Gastroesophageal sphincter (tissue), 4 donors: ENCODE data around the gene HS3ST2. TPM values are rescaled to one million over a fixed set of nuclear protein-coding genes. Genes with fewer than 3 reads are reported as not detected.

Source experiments
- ATAC-seq: fragments of 150-250 bp; one replicate; pipeline ENCODE4 v1.9.1; 2016; ENCODE audit warnings: mild to moderate bottlenecking, moderate library complexity
- H3K27ac ChIP-seq, 4 donors: fragments of 200-600 bp; sonication (generic) in 3 of 4; 1 replicate in 3 of 4; 2 replicates in 1 of 4; pipeline ENCODE4 v1.5.1; 2016 to 2019
- H3K27me3 ChIP-seq: fragments of 200-600 bp; sonication (generic); one replicate; pipeline ENCODE4 v1.5.1; 2019
- H3K36me3 ChIP-seq, 2 donors: fragments of 200-600 bp; sonication (generic); one replicate each; pipeline ENCODE4 v1.5.1; 2019; ENCODE audit warnings: control low read depth in 1 of 2
- H3K4me1 ChIP-seq, 3 donors: fragments of 200-600 bp; sonication (generic); 1 replicate in 2 of 3; 2 replicates in 1 of 3; pipeline ENCODE4 v1.5.1; 2016 to 2019; ENCODE audit warnings: control low read depth in 2 of 3
- H3K4me3 ChIP-seq, 2 donors: fragments of 200-600 bp; sonication (generic); one replicate each; pipeline ENCODE4 v1.5.1; 2019; ENCODE audit warnings: mild to moderate bottlenecking in 1 of 2, moderate library complexity in 1 of 2
- H3K9me3 ChIP-seq, 3 donors: fragments of 200-600 bp; sonication (generic); one replicate each; pipeline ENCODE4 v1.5.1; 2017 to 2019; ENCODE audit warnings: control low read depth in 2 of 3
- CTCF ChIP-seq, 4 experiments: fragments of 200-600 bp in 2 of 4; fragments of 450-650 bp in 2 of 4; sonication (generic) in 1 of 4; IDR thresholded peaks; one replicate each; pipeline ENCODE4 v1.5.1; 2017 to 2019; ENCODE audit warnings: antibody characterized with exemption in 4 of 4, mild to moderate bottlenecking in 2 of 4, moderate library complexity in 2 of 4
- EP300 ChIP-seq: sonication (generic); formaldehyde crosslinking; IDR thresholded peaks from one replicate; pipeline ENCODE4 v1.6.1; 2017; ENCODE audit warnings: antibody characterized with exemption, mild to moderate bottlenecking
- POLR2A ChIP-seq, 2 donors: fragments of 450-650 bp; IDR thresholded peaks; one replicate each; pipeline ENCODE4 v1.6.1; 2017; ENCODE audit warnings: antibody characterized with exemption in 2 of 2, mild to moderate bottlenecking in 2 of 2, moderate library complexity in 1 of 2
- POLR2AphosphoS5 ChIP-seq: sonication (generic); formaldehyde crosslinking; IDR thresholded peaks from one replicate; pipeline ENCODE4 v1.6.1; 2017; ENCODE audit warnings: antibody characterized with exemption
- WGBS, 2 donors: methylation state at CpG; one replicate each; pipeline ENCODE4 v1.1.5; 2018; ENCODE audit warnings: low coverage in 1 of 2; 5-methylcytosine and 5-hydroxymethylcytosine counted together
- total RNA-seq, 4 donors: library from RNA; depleted of rRNA; stranded (reverse); fragments of >200 nt; gene quantifications; one replicate each; pipeline ENCODE4 v1.1.0, GENCODE V29; 2016

HS3ST2 gene
- total RNA-seq, 4 donors from 2014 or later, result 0.66 to 2.0 (median 1.7) TPM

GRCh38 chr16:22844416-22844815 lies 30.5 kb downstream of the HS3ST2 start:
- no peak for TF ChIP-seq POLR2AphosphoS5
- TF ChIP-seq CTCF (IDR thresholded peaks at IDR 0.05), result no peak
- TF ChIP-seq EP300, result no peak
- no peak for TF ChIP-seq POLR2A (IDR thresholded peaks at IDR 0.05)

GRCh38 chr16:22847100-22847499 lies 33.1 kb downstream of the HS3ST2 start:
- no peaks in the 10 kb centered on the region for H3K4me1 ChIP-seq
- no peak for ATAC-seq
- H3K36me3 ChIP-seq, result no peaks in the 10 kb centered on the region
- TF ChIP-seq POLR2AphosphoS5 (no peak), EP300 (no peak), CTCF (IDR thresholded peaks at IDR 0.05) (no peak), POLR2A (IDR thresholded peaks at IDR 0.05) (no peak)
- no peaks in the 10 kb centered on the region for H3K9me3 ChIP-seq
- H3K27ac ChIP-seq, result no peak overlapping the region
- peaks cover 32% of the 10 kb centered on the region for H3K27me3 ChIP-seq
- WGBS, 2 donors, result 71 to 79% methylated on average over 3 of the region's 3 CpGs
- no peak overlapping the region for H3K4me3 ChIP-seq

More at GRCh38 chr16:22844416-22844815, 30.5 kb downstream of the HS3ST2 start:
- Histone ChIP-seq H3K9me3 (no peaks in the 10 kb centered on the region), H3K36me3 (no peaks in the 10 kb centered on the region), H3K4me3 (no peak overlapping the region), H3K4me1 (no peaks in the 10 kb centered on the region), H3K27ac (no peak overlapping the region), H3K27me3 (peaks cover 33% of the 10 kb centered on the region)
- no peak for ATAC-seq
- WGBS, 2 donors, result 46 to 92% methylated on average over 2 to 3 of the region's 3 CpGs

- 79 to 94% methylated on average over 2 of the region's 2 CpGs for WGBS, 2 donors
- ATAC-seq, result no peak
- Histone ChIP-seq H3K36me3 (no peaks in the 10 kb centered on the region), H3K4me1 (no peaks in the 10 kb centered on the region), H3K9me3 (no peaks in the 10 kb centered on the region), H3K4me3 (no peak overlapping the region), H3K27ac (no peak overlapping the region), H3K27me3 (peaks cover 28% of the 10 kb centered on the region)
- TF ChIP-seq CTCF (IDR thresholded peaks at IDR 0.05), result no peak
- TF ChIP-seq POLR2A (IDR thresholded peaks at IDR 0.05), result no peak
- TF ChIP-seq EP300, result no peak
- no peak for TF ChIP-seq POLR2AphosphoS5
These were observed 33.7 kb downstream of the HS3ST2 start for GRCh38 chr16:22847690-22848089.

GRCh38 chr16:22848451-22848850 lies 34.5 kb downstream of the HS3ST2 start:
- Histone ChIP-seq H3K27me3 (peaks cover 20% of the 10 kb centered on the region), H3K27ac (no peak overlapping the region), H3K36me3 (no peaks in the 10 kb centered on the region), H3K4me3 (no peak overlapping the region), H3K9me3 (no peaks in the 10 kb centered on the region), H3K4me1 (no peaks in the 10 kb centered on the region)
- 43 to 48% methylated on average over 4 of the region's 4 CpGs for WGBS, 2 donors
- TF ChIP-seq POLR2A (IDR thresholded peaks at IDR 0.05), result no peak
- TF ChIP-seq CTCF (IDR thresholded peaks at IDR 0.05), result no peak
- TF ChIP-seq EP300, result no peak
- TF ChIP-seq POLR2AphosphoS5, result no peak
- no peak for ATAC-seq

GRCh38 chr16:22849517-22849916 lies 35.6 kb downstream of the HS3ST2 start:
- H3K9me3 ChIP-seq, result no peaks in the 10 kb centered on the region
- no peak overlapping the region for H3K27ac ChIP-seq
- H3K27me3 ChIP-seq, result peaks cover 17% of the 10 kb centered on the region
- TF ChIP-seq POLR2A (IDR thresholded peaks at IDR 0.05) (no peak), POLR2AphosphoS5 (no peak), EP300 (no peak), CTCF (IDR thresholded peaks at IDR 0.05) (no peak)
- 79 to 100% methylated on average over 1 to 2 of the region's 2 CpGs for WGBS, 2 donors
- H3K36me3 ChIP-seq, result no peaks in the 10 kb centered on the region
- no peak for ATAC-seq
- no peak overlapping the region for H3K4me3 ChIP-seq
- no peaks in the 10 kb centered on the region for H3K4me1 ChIP-seq
